Esophagus muscularis mucosa (tissue), 4 donors: ENCODE data around the gene IQCM. TPM values are rescaled to one million over a fixed set of nuclear protein-coding genes. Genes with fewer than 3 reads are reported as not detected.

Experiments
- DNase-seq: peaks from one replicate; pipeline ENCODE4 v3.0.0-alpha.2; 2017; ENCODE audit errors: extremely low spot score
- H3K27ac ChIP-seq, 4 donors: fragments of 200-600 bp; sonication (generic); replicated peaks in 1 of 4; 1 replicate in 3 of 4; 2 replicates in 1 of 4; pipeline ENCODE4 v1.5.1; 2016 to 2019; ENCODE audit warnings: mild to moderate bottlenecking in 1 of 4
- H3K27me3 ChIP-seq, 4 donors: fragments of 200-600 bp; sonication (generic); one replicate each; pipeline versions ENCODE4 v1.5.1 to v1.6.0; 2016 to 2019
- H3K36me3 ChIP-seq, 4 donors: fragments of 200-600 bp; sonication (generic); one replicate each; pipeline ENCODE4 v1.5.1; 2016 to 2019
- H3K4me1 ChIP-seq, 4 donors: fragments of 200-600 bp; sonication (generic); one replicate each; pipeline ENCODE4 v1.5.1; 2016 to 2019
- H3K4me3 ChIP-seq, 4 donors: fragments of 200-600 bp; sonication (generic); 1 replicate in 2 of 4; 2 replicates in 2 of 4; pipeline ENCODE4 v1.5.1; 2016 to 2019; ENCODE audit warnings: mild to moderate bottlenecking in 4 of 4, moderate library complexity in 1 of 4
- H3K9me3 ChIP-seq, 4 donors: fragments of 200-600 bp; sonication (generic); 1 replicate in 3 of 4; 2 replicates in 1 of 4; pipeline ENCODE4 v1.5.1; 2016 to 2019
- EP300 ChIP-seq: sonication (generic); formaldehyde crosslinking; IDR thresholded peaks from one replicate; pipeline ENCODE4 v1.6.1; 2017; ENCODE audit warnings: antibody characterized with exemption
- POLR2A ChIP-seq: fragments of 450-650 bp; IDR thresholded peaks from one replicate; pipeline ENCODE4 v1.6.1; 2017; ENCODE audit warnings: antibody characterized with exemption, moderate library complexity, mild to moderate bottlenecking, low read depth
- POLR2AphosphoS5 ChIP-seq, 2 donors: sonication (generic); formaldehyde crosslinking; IDR thresholded peaks; one replicate each; pipeline ENCODE4 v1.6.1; 2017; ENCODE audit warnings: antibody characterized with exemption in 2 of 2
- WGBS: methylation state at CpG from one replicate; pipeline ENCODE4 v1.1.5; 2018; 5-methylcytosine and 5-hydroxymethylcytosine counted together
- intact Hi-C: fragments of 100-400 bp; cut with DNase I; formaldehyde crosslinking; loops from one replicate; pipeline ENCODE4 v1.15.1; 2023
- total RNA-seq, 4 donors: library from RNA; depleted of rRNA; stranded (reverse); fragments of >200 nt; gene quantifications; one replicate each; pipeline versions ENCODE4 v1.1.0 to v1.2.1, GENCODE V29; 2016
- TF ChIP-seq, protein P1 (sequence below), 3 experiments: fragments of 200-600 bp in 2 of 3; fragments of 450-650 bp in 1 of 3; sonication (generic) in 2 of 3; IDR thresholded peaks; one replicate each; pipeline ENCODE4 v1.5.1; 2017 to 2019; ENCODE audit warnings: antibody characterized with exemption in 3 of 3, mild to moderate bottlenecking in 2 of 3, moderate library complexity in 1 of 3

The IQCM gene
- total RNA-seq, 4 donors from 2014 or later = not detected

- intact Hi-C loops = no loop called here
- no peaks in the 10 kb centered on the region for H3K36me3 ChIP-seq
- TF ChIP-seq POLR2A = no peak
- TF ChIP-seq POLR2AphosphoS5 (IDR thresholded peaks at IDR 0.05) = no peak
- no peak for TF ChIP-seq EP300
- TF ChIP-seq, protein P1, sequence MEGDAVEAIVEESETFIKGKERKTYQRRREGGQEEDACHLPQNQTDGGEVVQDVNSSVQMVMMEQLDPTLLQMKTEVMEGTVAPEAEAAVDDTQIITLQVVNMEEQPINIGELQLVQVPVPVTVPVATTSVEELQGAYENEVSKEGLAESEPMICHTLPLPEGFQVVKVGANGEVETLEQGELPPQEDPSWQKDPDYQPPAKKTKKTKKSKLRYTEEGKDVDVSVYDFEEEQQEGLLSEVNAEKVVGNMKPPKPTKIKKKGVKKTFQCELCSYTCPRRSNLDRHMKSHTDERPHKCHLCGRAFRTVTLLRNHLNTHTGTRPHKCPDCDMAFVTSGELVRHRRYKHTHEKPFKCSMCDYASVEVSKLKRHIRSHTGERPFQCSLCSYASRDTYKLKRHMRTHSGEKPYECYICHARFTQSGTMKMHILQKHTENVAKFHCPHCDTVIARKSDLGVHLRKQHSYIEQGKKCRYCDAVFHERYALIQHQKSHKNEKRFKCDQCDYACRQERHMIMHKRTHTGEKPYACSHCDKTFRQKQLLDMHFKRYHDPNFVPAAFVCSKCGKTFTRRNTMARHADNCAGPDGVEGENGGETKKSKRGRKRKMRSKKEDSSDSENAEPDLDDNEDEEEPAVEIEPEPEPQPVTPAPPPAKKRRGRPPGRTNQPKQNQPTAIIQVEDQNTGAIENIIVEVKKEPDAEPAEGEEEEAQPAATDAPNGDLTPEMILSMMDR (IDR thresholded peaks at IDR 0.05) = no peak
- no peaks in the 10 kb centered on the region for H3K4me1 ChIP-seq
- peaks cover 0 to 6% (median 0%) of the 10 kb centered on the region in 4 donors for H3K9me3 ChIP-seq
- H3K4me3 ChIP-seq = no peak overlapping the region
- H3K27me3 ChIP-seq = no peaks in the 10 kb centered on the region
- no peak overlapping the region for H3K27ac ChIP-seq
- DNase-seq = no peak
Measured at GRCh38 chr4:149604827-149605226, 210.8 kb downstream of the IQCM start.

DNA sequence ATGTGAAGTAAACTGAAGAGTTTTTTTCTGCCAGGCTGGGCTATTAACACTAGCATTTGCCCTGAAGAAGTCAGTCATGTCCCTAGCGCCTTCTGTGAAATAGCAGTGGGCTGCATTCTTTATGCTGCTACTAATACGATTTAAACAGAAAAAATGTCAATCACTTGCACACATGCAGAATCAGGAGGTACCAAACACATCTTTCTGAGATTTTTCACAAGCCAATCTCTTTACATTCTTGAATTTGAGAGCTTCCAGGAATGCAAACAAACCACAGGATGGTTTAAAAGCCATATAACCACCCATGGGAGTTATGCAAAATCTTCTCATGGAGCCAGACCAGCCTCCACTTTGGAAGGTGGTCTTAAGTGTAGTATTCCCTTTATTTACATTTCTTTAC, 220.1 kb downstream of the IQCM start:
- intact Hi-C loops = no loop called here

DNA sequence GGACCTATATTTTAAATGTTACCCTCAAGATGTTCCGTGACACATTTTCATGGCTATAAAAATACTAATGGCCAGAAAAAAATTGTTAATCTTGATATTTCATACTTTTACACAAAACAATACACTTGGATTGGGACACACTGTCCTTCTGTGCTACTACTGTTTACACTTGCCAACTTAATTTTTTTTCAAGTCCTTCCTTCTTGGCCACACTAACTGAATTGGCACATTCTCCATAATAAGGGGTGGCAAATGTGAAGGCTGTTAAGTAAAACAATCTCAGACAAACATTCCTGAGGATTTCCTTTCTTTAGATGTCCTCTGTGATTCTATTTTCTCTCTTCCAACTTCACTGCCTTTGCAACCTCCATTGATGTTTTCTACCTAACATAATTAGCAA, 225.8 kb downstream of the IQCM start:
- Histone ChIP-seq H3K27ac (no peak overlapping the region), H3K4me3 (no peak overlapping the region)
- DNase-seq = no peak

More for the DNA sequence above, 220.1 kb downstream of the IQCM start:
- DNase-seq = no peak
- H3K27me3 ChIP-seq = no peaks in the 10 kb centered on the region
- H3K4me1 ChIP-seq = no peaks in the 10 kb centered on the region
- no peak overlapping the region for H3K4me3 ChIP-seq
- no peak overlapping the region for H3K27ac ChIP-seq
- no peaks in the 10 kb centered on the region for H3K36me3 ChIP-seq
- 37% methylated on average over 2 of the region's 2 CpGs for WGBS
- H3K9me3 ChIP-seq = no peaks in the 10 kb centered on the region
- TF ChIP-seq, protein P1 (IDR thresholded peaks at IDR 0.05) = no peak
- TF ChIP-seq POLR2AphosphoS5 (IDR thresholded peaks at IDR 0.05) (no peak), EP300 (no peak), POLR2A (no peak)

GRCh38 chr4:149584722-149585121, 230.9 kb downstream of the IQCM start:
- no peak for DNase-seq
- 91% methylated on average over 1 of the region's 1 CpG for WGBS
- H3K4me1 ChIP-seq = no peaks in the 10 kb centered on the region
- H3K27me3 ChIP-seq = no peaks in the 10 kb centered on the region
- H3K9me3 ChIP-seq = peaks cover 0 to 6% (median 0%) of the 10 kb centered on the region in 4 donors
- H3K36me3 ChIP-seq = no peaks in the 10 kb centered on the region
- no peak overlapping the region for H3K27ac ChIP-seq
- TF ChIP-seq EP300 (no peak), POLR2AphosphoS5 (IDR thresholded peaks at IDR 0.05) (no peak), POLR2A (no peak)
- TF ChIP-seq, protein P1 (IDR thresholded peaks at IDR 0.05) = no peak
- intact Hi-C loops = no loop called here
- H3K4me3 ChIP-seq = no peak overlapping the region

More for the DNA sequence above, 225.8 kb downstream of the IQCM start:
- intact Hi-C loops = no loop called here
- TF ChIP-seq, protein P1 (IDR thresholded peaks at IDR 0.05) = no peak
- TF ChIP-seq POLR2AphosphoS5 (IDR thresholded peaks at IDR 0.05) (no peak), EP300 (no peak), POLR2A (no peak)
- Histone ChIP-seq H3K36me3 (no peaks in the 10 kb centered on the region), H3K9me3 (peaks cover 0 to 6% (median 0%) of the 10 kb centered on the region in 4 donors), H3K4me1 (no peaks in the 10 kb centered on the region), H3K27me3 (no peaks in the 10 kb centered on the region)
- 85% methylated on average over 1 of the region's 1 CpG for WGBS

- Histone ChIP-seq H3K36me3 (no peaks in the 10 kb centered on the region), H3K4me3 (no peak overlapping the region), H3K4me1 (no peaks in the 10 kb centered on the region), H3K27ac (no peak overlapping the region), H3K9me3 (no peaks in the 10 kb centered on the region), H3K27me3 (no peaks in the 10 kb centered on the region)
- TF ChIP-seq, protein P1 (IDR thresholded peaks at IDR 0.05) = no peak
- TF ChIP-seq POLR2AphosphoS5 (IDR thresholded peaks at IDR 0.05) (no peak), POLR2A (no peak), EP300 (no peak)
- intact Hi-C loops = no loop called here
- DNase-seq = no peak
- WGBS = 77% methylated on average over 4 of the region's 4 CpGs
Measured at GRCh38 chr4:149574971-149575370, 240.7 kb downstream of the IQCM start.
